Activated T-cell treated with anti-CD3 and anti-CD28 coated beads for 1 hour (primary cell): ENCODE data around the gene SLC30A5.
"Not testable (repeated sequence)": the region's sequence is repeated elsewhere in the genome, so short reads cannot be mapped to it uniquely, and the experiment has no call there.

Source experiments
- DNase-seq: peaks from one replicate; pipeline ENCODE4 v3.0.0-alpha.2; 2020; ENCODE audit warnings: low read depth

SLC30A5 gene

GRCh38 chr5:69105996-69106906 lies 12.4 kb downstream of the SLC30A5 start:
- DNase-seq: no peak

GRCh38 chr5:69108367-69108766 lies 14.6 kb downstream of the SLC30A5 start:
- DNase-seq: not testable (repeated sequence)

DNA sequence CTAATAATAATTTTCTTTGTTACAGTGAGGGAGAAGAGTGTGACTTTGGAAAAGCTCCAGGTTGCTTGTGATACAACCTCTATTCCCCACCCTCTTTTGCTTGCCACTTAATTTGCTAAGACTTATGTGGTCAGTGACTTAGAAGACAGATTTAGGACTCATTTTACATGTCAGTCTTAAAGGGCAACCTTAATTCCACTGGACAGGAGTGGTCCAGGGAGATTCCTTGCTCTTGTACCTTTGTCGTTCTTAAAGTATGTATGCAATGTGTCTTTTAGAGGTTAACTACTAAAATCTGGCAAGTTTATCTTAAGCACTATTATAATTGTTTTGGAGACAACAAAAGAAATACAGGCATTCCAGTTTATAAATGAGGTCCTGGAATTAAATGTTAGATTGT lies 20.0 kb downstream of the SLC30A5 start:
- no peak for DNase-seq

DNA sequence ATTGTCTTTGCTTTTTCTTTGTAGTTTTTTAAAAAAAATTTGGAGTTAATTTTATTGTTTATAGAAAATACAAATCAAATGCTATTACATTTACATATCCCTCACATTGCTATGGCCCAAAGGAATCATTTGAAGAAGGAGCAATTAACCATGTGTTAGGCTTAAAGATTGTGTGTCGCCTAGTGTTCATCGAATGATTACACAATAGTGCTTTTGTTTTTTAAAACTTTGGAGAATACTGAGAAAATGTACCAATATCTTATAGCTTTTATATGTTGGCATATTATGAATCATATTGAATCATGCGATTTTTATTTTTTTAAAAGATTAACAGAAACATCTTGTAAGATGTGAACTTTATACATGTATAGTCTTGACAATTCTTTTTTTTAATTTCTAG lies 21.7 kb downstream of the SLC30A5 start:
- no peak for DNase-seq

DNA sequence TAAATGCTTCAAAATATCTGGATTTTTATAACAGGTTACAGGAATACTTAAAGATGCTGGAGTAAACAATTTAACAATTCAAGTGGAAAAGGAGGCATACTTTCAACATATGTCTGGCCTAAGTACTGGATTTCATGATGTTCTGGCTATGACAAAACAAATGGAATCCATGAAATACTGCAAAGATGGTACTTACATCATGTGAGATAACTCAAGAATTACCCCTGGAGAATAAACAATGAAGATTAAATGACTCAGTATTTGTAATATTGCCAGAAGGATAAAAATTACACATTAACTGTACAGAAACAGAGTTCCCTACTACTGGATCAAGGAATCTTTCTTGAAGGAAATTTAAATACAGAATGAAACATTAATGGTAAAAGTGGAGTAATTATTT lies 35.6 kb downstream of the SLC30A5 start:
- DNase-seq: no peak

DNA sequence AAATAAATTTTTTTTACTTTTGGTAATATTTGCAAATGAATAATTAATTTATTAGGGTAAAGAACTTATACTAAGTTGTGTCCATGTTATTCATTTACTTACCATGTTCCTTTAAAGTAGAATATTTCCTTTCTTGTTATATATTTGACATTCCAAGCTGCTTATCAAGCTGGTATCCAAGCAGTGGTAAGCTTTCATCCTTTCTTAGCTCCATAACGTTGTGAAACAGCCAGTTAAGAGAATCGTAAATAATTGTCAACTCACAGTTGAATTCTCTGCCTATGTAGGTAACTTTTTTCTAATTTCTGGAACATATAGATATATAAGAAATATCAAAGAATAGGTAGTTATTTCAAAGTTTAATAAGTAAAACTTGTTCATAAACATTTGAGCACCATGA lies 36.4 kb downstream of the SLC30A5 start:
- DNase-seq: no peak

GRCh38 chr5:69131304-69131703 lies 37.5 kb downstream of the SLC30A5 start:
- no peak for DNase-seq

- no peak for DNase-seq
These were observed 40.3 kb downstream of the SLC30A5 start for GRCh38 chr5:69134126-69134525.

DNA sequence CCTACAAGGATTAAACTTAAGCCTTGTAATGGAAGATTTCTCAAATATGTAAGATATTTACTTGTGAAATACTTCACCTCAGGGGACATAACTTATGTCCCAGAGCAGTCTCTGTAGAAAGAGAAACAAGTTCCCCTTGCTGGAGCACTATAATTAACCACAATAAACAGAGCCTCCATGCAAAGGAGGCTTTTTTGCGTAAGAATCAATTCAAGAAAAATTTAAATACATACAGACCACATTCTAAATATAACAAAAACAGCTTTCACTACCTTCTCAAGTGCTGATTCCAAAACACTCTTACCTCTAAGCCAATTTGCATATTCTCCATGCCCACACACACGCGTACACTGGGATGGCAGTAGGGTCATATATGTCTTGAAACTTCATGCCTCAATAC lies 42.5 kb downstream of the SLC30A5 start:
- DNase-seq: no peak

GRCh38 chr5:69137208-69137607 lies 43.4 kb downstream of the SLC30A5 start:
- not testable (repeated sequence) for DNase-seq

- no peak for DNase-seq
These were observed 44.0 kb downstream of the SLC30A5 start for GRCh38 chr5:69137807-69138206.

GRCh38 chr5:69138766-69139165 lies 45.0 kb downstream of the SLC30A5 start:
- DNase-seq: no peak

DNA sequence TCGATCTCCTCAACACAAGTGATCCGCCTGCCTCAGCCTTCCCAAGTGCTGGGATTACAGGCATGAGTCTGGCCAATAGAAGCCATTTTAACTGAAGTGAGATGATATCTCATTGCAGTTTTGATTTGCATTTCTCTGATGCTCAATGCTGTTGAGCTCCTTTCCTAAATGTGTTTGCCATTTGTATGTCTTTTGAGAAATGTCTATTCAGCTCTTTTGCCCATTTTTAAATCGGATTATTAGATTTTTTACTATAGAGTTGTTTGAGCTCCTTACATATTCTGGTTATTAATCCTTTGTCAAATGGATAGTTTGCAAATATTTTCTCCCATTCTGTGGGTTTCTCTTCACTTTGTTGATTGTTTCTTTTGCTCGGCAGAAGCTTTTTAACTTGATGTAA lies 46.4 kb downstream of the SLC30A5 start:
- not testable (repeated sequence) for DNase-seq

DNA sequence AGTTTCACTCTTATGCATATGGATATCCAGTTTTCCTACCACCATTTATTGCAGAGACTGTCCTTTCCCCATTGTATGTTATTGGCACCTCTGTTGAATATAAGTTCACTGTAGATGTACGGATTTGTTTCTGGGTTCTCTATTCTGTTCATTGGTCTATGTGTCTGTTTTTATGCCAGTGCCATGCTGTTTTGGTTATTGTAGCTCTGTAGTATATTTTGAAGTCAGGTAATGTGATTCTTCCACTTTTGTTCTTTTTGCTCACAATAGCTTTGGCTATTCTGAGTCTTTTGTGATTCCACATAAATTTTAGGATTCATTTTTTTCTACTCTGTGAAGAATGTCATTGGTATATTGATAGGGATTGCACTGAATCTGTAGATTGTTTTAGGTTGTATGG lies 47.0 kb downstream of the SLC30A5 start:
- DNase-seq: no peak

DNA sequence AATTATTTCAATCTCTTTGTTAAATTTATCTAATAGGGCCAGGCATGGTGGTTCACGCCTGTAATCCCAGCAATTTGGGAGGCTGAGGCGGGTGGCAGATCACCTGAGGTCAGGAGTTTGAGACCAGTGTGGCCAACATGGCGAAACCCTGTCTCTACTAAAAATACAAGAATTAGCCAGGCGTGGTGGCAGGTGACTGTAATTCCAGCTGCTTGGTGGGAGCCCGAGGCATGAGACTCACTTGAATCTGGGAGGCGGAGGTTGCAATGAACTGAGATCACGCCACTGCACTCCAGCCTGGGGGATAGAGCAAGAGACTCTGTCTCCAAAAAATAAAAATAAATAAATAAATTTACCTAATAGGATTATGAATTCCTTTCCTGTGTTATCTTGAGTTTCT lies 54.8 kb downstream of the SLC30A5 start:
- DNase-seq: not testable (repeated sequence)

GRCh38 chr5:69148981-69149675 lies 55.3 kb downstream of the SLC30A5 start:
- no peak for DNase-seq

- no peak for DNase-seq
These were observed 55.8 kb downstream of the SLC30A5 start for GRCh38 chr5:69149676-69150010.

GRCh38 chr5:69152731-69153130 lies 58.9 kb downstream of the SLC30A5 start:
- no peak for DNase-seq

DNA sequence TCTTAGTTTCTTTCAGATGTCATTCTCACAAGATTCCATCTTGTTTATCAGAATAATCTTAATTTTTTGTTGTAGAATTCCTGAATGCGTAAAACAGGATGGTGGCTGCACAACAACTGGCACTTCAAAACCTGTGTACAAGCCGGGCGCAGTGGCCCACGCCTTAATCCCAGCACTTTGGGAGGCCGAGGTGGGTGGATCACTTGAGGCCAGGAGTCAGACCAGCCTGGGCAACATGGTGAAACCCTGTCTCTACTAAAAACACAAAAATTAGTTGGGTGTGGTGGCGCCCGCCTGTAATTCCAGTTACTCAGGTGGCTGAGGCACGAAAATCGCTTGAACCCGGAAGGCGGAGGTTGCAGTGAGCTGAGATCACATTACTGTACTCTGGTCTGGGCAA lies 62.6 kb downstream of the SLC30A5 start:
- DNase-seq: no peak

DNA sequence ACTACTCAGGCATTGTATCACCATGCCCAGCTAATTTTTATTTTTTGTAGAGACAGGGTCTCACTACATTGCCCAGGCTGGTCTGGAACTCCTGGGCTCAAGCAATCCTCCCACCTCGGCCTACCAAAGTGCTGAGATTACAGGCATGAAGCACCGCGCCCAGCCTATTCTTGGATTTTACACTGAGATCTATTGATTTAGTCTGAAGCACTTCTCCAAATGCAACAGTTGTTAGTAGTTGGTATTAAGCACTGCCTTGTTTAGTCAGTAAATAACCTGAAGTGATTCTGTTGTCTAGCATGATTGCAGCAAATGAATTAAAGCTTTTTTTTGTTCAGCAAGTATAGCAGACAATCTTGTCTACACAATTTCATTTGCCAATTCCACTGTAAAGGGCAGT lies 64.2 kb downstream of the SLC30A5 start:
- DNase-seq: no peak

DNA sequence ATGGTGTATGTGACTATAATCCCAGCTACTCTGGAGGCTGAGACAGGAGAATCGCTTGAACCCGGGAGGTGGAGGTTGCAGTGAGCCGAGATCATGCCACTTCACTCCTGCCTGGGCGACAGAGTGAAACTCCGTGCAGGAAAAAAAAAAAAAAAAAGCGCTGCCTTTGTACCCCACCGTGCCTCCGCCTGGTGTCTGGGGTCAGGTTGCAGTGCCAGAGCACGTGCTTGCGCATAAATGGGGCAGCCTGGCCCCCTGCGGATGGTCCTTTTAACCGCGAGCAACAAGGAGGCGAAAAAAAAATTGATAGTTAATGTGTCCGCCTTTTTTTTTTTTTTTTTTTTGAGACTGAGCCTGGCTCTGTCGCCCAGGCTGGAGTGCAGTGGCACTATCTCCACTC lies 66.8 kb downstream of the SLC30A5 start:
- DNase-seq: no peak

DNA sequence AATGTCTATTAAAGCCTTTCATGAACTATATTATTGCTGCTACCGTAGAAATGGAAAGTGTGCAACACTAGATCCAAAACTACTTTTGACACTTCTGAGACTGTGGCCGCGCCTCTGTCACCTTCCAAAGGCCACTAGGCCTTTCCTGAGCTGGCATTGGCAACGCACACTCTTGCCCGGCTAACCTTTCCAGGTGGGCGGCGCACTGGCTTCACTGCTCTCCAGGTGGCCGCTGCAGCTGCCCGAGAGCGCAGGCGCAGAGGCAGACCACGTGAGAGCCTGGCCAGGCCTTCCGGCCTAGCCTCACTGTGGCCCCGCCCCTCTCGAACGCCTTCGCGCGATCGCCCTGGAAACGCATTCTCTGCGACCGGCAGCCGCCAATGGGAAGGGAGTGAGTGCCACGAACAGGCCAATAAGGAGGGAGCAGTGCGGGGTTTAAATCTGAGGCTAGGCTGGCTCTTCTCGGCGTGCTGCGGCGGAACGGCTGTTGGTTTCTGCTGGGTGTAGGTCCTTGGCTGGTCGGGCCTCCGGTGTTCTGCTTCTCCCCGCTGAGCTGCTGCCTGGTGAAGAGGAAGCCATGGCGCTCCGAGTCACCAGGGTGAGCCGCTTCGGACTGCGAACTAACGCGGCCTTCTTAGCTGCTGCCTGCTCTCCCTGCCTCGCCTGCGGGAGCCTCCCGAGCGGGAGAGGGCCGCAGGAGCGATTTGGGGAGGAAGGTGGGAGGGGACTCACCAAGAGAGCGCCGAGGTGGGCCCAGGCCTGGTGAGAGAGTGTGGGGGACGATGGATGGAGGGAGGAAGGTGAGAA lies 73.1 kb downstream of the SLC30A5 start, which contains the start of gene CCNB1:
CCNB1 (plus strand) TSS at position 465 of the 807 bp plus-strand sequence; CDS start at position 578, 113 bp downstream.
- peak; percentile 96 for DNase-seq

GRCh38 chr5:69167493-69167855 lies 73.7 kb downstream of the SLC30A5 start:
- no peak for DNase-seq
